Adrenal gland (tissue), 12 donors: ENCODE measurements around the gene CALM3. TPM values are rescaled to one million over a fixed set of nuclear protein-coding genes. Genes with fewer than 3 reads are reported as not detected.

Source experiments
- DNase-seq, 7 donors: peaks; one replicate each; pipeline ENCODE4 v3.0.0-alpha.2; 2019 to 2020
- H3K27ac ChIP-seq, 5 donors: fragments of 200-600 bp; sonication (generic) in 4 of 5; 1 replicate in 3 of 5; 2 replicates in 2 of 5; pipeline versions ENCODE4 v1.5.1 to v1.8.0; 2016 to 2020; ENCODE audit warnings: mild to moderate bottlenecking in 1 of 5
- H3K27me3 ChIP-seq: fragments of 200-600 bp; 2 replicates; pipeline ENCODE4 v1.8.0; 2021
- H3K36me3 ChIP-seq, 2 donors: fragments of 200-600 bp; replicated peaks in 1 of 2; 1 replicate in 1 of 2; 2 replicates in 1 of 2; pipeline versions ENCODE4 v1.5.1 to v1.8.0; 2018 to 2022
- H3K4me1 ChIP-seq, 2 donors: fragments of 200-600 bp; replicated peaks in 1 of 2; 1 replicate in 1 of 2; 2 replicates in 1 of 2; pipeline versions ENCODE4 v1.5.1 to v1.8.0; 2018 to 2021
- H3K4me3 ChIP-seq, 4 donors: fragments of 200-600 bp; sonication (generic) in 3 of 4; one replicate each; pipeline ENCODE4 v1.5.1; 2016 to 2018
- H3K9me3 ChIP-seq, 3 donors: fragments of 200-600 bp; sonication (generic) in 1 of 3; replicated peaks in 1 of 3; 1 replicate in 2 of 3; 2 replicates in 1 of 3; pipeline versions ENCODE4 v1.5.1 to v1.8.0; 2016 to 2021
- CTCF ChIP-seq, 6 experiments: fragments of 450-650 bp in 4 of 6; fragments of 200-600 bp in 2 of 6; sonication (generic) in 1 of 6; IDR thresholded peaks; 1 replicate in 5 of 6; 2 replicates in 1 of 6; pipeline versions ENCODE4 v1.5.1 to v1.8.0; 2016 to 2021; ENCODE audit warnings: antibody characterized with exemption in 6 of 6, mild to moderate bottlenecking in 2 of 6, moderate library complexity in 1 of 6
- POLR2A ChIP-seq, 2 donors: fragments of 450-650 bp; IDR thresholded peaks; one replicate each; pipeline ENCODE4 v1.6.1; 2017; ENCODE audit warnings: antibody characterized with exemption in 2 of 2, mild to moderate bottlenecking in 2 of 2, moderate library complexity in 1 of 2
- WGBS, 4 donors: extraction: QIAGEN DNeasy Blood & Tissue Kit in 2 of 4; methylation state at CpG; one replicate each; pipeline versions ENCODE4 v1.1.5 to v1.1.7; 2013 to 2017; 5-methylcytosine and 5-hydroxymethylcytosine counted together
- intact Hi-C, 2 donors: fragments of 100-400 bp; cut with DNase I; formaldehyde crosslinking; loops; one replicate each; pipeline versions ENCODE4 v1.14.1 to v1.15.0; 2022 to 2023
- polyA plus RNA-seq, 3 donors: library from polyadenylated mRNA; stranded (reverse); fragments of 200-250 nt in 2 of 3; fragments of 350-450 nt in 1 of 3; fragmentation: Illumina TruSeq in 1 of 3; extraction: RNeasy Lipid Tissue Mini Kit (QIAGEN cat#74804) in 1 of 3; gene quantifications; one replicate each; pipeline ENCODE4 v1.2.3, GENCODE V29; 2013 to 2014
- total RNA-seq, 9 donors: library from RNA; depleted of rRNA in 4 of 9; stranded (reverse); fragments of >200 nt in 4 of 9; fragments of 120-200 nt in 1 of 9; fragmentation: NEBNext Ultra II Directional in 1 of 9; extraction: Animal tissue kit (Norgen Biotek cat#: 25700) in 1 of 9; gene quantifications; one replicate each; pipeline versions ENCODE4 v1.1.0 to v1.2.4, GENCODE V29; 2013 to 2023
- donor health status: healthy with polysubstance abuse.
- donor health status: Bipolar disorder and iron deficiency.
- donor health status: DM: yes; HTN: yes; CAD: no.
- donor health status: DM: no; HTN: no; CAD: no.
- donor health status: DM: no; HTN: no; CAD: no.
- donor health status: DM: yes; HTN: yes; CAD: no.

Gene CALM3
- total and polyA plus RNA-seq, 12 donors = 177 to 579 (median 278) TPM

DNA sequence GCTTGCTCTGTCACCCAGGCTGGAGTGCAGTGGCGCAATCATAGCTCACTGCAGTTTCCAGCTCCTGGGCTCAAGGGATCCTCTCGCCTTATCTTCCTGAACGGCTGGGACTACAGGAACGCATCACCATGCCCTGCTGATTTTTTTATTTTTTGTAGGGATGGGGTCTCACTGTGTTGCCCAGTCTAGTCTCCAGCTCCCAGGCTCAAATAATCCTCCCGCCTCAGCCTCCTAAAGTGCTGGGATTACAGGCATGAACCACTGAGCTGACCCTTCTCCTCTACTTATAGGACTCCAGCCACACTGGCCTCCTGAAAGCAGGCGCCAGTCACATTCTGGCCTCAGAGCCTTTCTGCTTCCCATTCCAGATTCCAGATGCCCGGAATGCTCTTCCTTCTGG lies 49.3 kb downstream of the CALM3 start:
- intact Hi-C loops = no loop called here
- Histone ChIP-seq H3K9me3 (no peaks in the 10 kb centered on the region), H3K27ac (no peak overlapping the region), H3K36me3 (no peaks in the 10 kb centered on the region), H3K27me3 (peaks cover 15% of the 10 kb centered on the region), H3K4me3 (no peak overlapping the region), H3K4me1 (no peaks in the 10 kb centered on the region)
- no peak for TF ChIP-seq POLR2A (IDR thresholded peaks at IDR 0.05)
- no peak for DNase-seq
- 86 to 90% (median 89%) methylated on average over 7 of the region's 7 CpGs for WGBS, 4 donors

GRCh38 chr19:46654621-46655152 lies 53.6 kb downstream of the CALM3 start:
- no peak for DNase-seq
- peaks cover 2% of the 10 kb centered on the region for H3K27me3 ChIP-seq
- H3K27ac ChIP-seq = peak overlapping the region in 1 of 5 donors; percentile 21
- H3K36me3 ChIP-seq = no peaks in the 10 kb centered on the region
- H3K9me3 ChIP-seq = no peaks in the 10 kb centered on the region
- H3K4me3 ChIP-seq = no peak overlapping the region
- TF ChIP-seq CTCF (IDR thresholded peaks at IDR 0.05) (no peak), POLR2A (IDR thresholded peaks at IDR 0.05) (no peak)
- intact Hi-C loops = no loop called here
- 57 to 65% (median 62%) methylated on average over 13 to 16 of the region's 16 CpGs for WGBS, 4 donors
- H3K4me1 ChIP-seq = peaks cover 0 to 4% of the 10 kb centered on the region in 2 donors

DNA sequence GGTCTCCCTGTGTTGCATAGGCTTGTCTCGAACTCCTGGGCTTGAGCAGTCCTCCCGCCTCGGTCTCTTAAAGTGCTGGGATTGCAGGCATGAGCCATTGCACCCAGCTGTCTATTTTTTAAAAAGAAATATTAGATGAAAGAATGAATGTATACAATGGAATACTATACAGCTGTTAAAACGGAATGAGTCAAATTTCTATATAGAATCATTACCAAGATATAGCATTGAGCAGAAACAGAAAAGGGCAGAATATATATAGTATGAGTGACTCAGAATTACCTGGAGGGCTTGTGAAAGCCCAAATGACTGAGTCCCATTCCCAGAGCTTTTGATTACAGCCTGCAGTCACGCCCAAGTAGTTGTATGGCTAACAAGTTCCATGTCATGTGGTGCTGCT lies 55.4 kb downstream of the CALM3 start:
- no peaks in the 10 kb centered on the region for H3K9me3 ChIP-seq
- intact Hi-C loops = no loop called here
- H3K4me1 ChIP-seq = peaks cover 5 to 16% of the 10 kb centered on the region in 2 donors
- H3K27me3 ChIP-seq = no peaks in the 10 kb centered on the region
- WGBS, 4 donors = 92 to 98% (median 96%) methylated on average over 5 of the region's 5 CpGs
- no peak overlapping the region for H3K4me3 ChIP-seq
- no peaks in the 10 kb centered on the region for H3K36me3 ChIP-seq
- no peak for DNase-seq
- no peak overlapping the region for H3K27ac ChIP-seq
- no peak for TF ChIP-seq POLR2A (IDR thresholded peaks at IDR 0.05)
- no peak for TF ChIP-seq CTCF (IDR thresholded peaks at IDR 0.05)

GRCh38 chr19:46659151-46660007 lies 58.2 kb downstream of the CALM3 start:
- WGBS, 4 donors = 5 to 13% (median 11%) methylated on average over 17 to 28 of the region's 28 CpGs
- intact Hi-C loops = loop anchor here (5.0 to 10.0 kb wide), 2 partner anchors 47 to 125 kb away; no protein-coding TSS in a partner anchor
- no peaks in the 10 kb centered on the region for H3K9me3 ChIP-seq
- H3K27me3 ChIP-seq = no peaks in the 10 kb centered on the region
- H3K4me1 ChIP-seq = peaks cover 12 to 26% of the 10 kb centered on the region in 2 donors
- H3K36me3 ChIP-seq = no peaks in the 10 kb centered on the region
- H3K27ac ChIP-seq = peak overlapping the region in 2 of 5 donors; percentile 46 to 68
- TF ChIP-seq POLR2A (IDR thresholded peaks at IDR 0.05) (no peak), CTCF (IDR thresholded peaks at IDR 0.05) (no peak)
- DNase-seq = peak in 4 of 7 donors; percentile 33 to 42 (median 36)
- H3K4me3 ChIP-seq = peak overlapping the region in 2 of 4 donors; percentile 9 to 61
